ENCODE measurements around the gene PIK3AP1. TPM values are rescaled to one million over a fixed set of nuclear protein-coding genes. Genes with fewer than 3 reads are reported as not detected.

PIK3AP1 gene
- total RNA-seq, 4 donors from 2014 or later = 16.6 to 34.7 (median 29.7) TPM

DNA sequence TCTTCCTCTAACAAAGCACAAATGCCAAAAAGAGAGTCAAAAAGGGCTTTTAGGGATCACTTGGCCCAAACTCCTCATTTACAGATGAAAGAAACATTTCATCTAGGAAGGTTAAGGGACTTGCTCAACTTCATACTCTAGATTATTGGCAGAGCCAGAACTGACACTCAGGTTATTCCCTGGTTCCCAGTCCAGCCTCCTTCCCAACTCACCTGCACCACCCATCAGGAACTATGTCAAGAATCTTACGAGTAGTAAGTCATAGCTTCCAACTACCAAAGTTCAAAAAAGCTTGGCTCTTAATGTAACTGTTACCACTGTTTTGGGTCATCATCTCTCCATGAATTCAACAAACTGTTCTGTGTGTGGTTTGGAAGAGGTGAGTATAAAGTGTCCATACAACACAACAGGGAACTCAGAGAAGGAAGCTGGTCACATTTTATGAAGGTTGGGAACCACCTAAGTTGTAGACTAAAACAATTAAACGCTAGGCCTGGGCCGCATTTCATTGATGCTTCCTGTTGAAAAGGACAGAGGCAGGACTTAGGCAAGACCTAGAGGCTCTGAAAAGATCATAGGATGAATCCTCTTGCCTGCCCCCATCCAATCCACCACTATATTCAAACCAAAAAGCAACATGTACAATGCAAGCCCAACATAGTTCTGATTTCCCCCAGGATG is 9.1 kb downstream of the PIK3AP1 start:
- TF ChIP-seq CTCF (IDR thresholded peaks at IDR 0.05) = no peak
- ATAC-seq (ENCODE audit: low FRiP score) (no peak), DNase-seq (ENCODE audit: low spot score) (no peak)

- TF ChIP-seq CTCF (IDR thresholded peaks at IDR 0.05) = no peak
- DNase-seq (ENCODE audit: low spot score) = no peak
- ATAC-seq (ENCODE audit: low FRiP score) = no peak
Measured at GRCh38 chr10:96709525-96709924, 10.8 kb downstream of the PIK3AP1 start.

DNA sequence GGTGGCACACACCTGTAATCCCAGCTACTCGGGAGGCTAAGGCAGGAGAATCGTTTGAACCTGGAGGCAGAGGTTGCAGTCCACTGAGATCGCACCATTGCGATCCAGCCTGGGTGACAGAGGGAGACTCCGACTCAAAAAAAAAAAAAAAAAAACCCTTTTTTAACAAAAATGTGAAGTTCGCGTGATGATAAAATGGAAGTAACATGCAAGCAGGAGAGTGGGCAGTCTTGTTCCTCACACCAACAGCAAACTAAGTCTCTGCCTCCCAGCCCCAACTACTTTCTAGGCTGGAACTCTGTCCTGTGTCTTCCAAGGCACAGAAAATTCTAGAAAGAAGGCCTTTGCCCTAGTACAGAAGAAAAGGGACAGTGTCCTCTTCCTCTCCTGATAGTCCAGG is 11.3 kb downstream of the PIK3AP1 start:
- DNase-seq (ENCODE audit: low spot score) = no peak
- no peak for TF ChIP-seq CTCF (IDR thresholded peaks at IDR 0.05)
- no peak for ATAC-seq (ENCODE audit: low FRiP score)

DNA sequence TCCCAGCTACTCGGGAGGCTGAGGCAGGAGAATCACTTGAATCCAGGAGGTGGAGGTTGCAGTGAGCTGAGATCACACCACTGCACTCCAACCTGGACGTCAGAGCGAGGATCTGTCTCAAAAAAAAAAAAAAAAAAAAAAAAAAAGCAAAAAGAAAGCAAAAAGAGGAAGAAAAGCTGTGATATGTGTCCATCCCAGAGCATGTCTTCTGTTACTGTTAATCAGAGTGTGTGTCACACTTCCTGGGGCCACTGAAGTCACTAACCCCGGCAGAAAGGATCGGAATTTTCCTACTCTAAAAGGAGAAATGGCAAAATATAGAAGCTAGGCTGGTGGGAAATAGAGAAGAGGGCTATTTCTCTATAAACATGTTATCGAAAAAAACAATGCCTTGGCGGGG is 11.9 kb downstream of the PIK3AP1 start:
- DNase-seq (ENCODE audit: low spot score) (no peak), ATAC-seq (ENCODE audit: low FRiP score) (no peak)
- no peak for TF ChIP-seq CTCF (IDR thresholded peaks at IDR 0.05)

DNA sequence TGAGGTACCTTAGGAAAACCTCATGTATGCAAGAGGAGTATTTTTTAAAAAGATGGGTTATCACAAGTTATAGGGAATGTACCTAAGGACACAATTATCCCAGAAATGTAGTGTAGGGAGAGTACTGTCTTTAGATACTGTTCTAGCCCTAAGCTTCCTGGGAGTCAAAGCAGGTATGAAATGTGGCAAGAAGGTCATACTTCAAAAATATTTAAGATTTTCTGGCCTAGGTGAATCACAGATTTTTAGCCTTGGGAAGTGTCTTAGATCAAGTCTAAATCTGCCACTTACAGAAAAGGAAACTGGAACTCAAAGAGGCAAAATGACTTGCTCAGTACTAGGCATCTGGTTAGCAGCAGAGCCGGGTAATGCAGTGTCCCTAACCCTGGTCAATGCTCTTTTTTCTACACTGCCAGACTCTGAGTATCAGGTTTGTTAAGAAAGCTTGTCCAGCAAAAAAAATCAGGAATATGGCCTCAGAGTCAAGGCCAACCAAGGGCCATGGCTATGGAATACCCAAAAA is 13.9 kb downstream of the PIK3AP1 start:
- no peak for DNase-seq (ENCODE audit: low spot score)
- no peak for TF ChIP-seq CTCF (IDR thresholded peaks at IDR 0.05)
- ATAC-seq (ENCODE audit: low FRiP score) = no peak

- TF ChIP-seq CTCF (IDR thresholded peaks at IDR 0.05) = no peak
- no peak for ATAC-seq (ENCODE audit: low FRiP score)
- no peak for DNase-seq (ENCODE audit: low spot score)
Measured at GRCh38 chr10:96705134-96705533, 15.2 kb downstream of the PIK3AP1 start.

DNA sequence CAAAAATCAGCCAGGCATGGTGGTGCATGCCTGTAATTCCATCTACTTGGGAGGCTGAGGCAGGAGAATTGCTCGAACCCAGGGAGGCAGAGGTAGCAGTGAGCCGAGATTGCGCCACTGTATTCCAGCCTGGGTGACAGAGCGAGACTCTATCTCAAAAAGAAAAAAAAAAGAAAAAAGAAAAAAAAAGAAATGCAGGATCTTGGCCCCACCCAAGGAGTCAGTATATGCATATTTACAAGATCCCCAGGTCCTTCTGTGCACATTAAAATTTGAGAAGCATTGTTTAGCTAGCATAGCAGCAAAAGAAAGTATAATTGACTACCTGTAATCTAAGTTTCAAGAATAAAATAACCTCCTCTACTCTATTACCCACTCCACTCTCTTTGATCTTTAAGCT is 15.8 kb downstream of the PIK3AP1 start:
- DNase-seq (ENCODE audit: low spot score) (no peak), ATAC-seq (ENCODE audit: low FRiP score) (no peak)
- TF ChIP-seq CTCF (IDR thresholded peaks at IDR 0.05) = no peak
